GM12864 (cell line): ENCODE data around the gene GARIN5B.
A peak's percentile ranks its signal among the peaks of the same experiment; 100 is the strongest.

Experiments used
- DNase-seq: peaks from one replicate; pipeline ENCODE4 v3.0.0-alpha.2; 2011; ENCODE audit warnings: low read depth
- H3K4me3 ChIP-seq: 2 replicates; pipeline ENCODE4 v1.5.1; 2011; ENCODE audit warnings: mild to moderate bottlenecking, low read depth, low read length, control low read depth
- CTCF ChIP-seq: IDR thresholded peaks from 2 replicates; pipeline ENCODE4 v1.5.1; 2011; ENCODE audit warnings: low read depth, mild to moderate bottlenecking, moderate library complexity, low read length, control low read depth, inconsistent platforms; ENCODE audit errors: missing control alignments

GARIN5B gene

GRCh38 chr19:55383279-55384130, 20.4 kb upstream of the GARIN5B start:
- peak; percentile 16 for TF ChIP-seq CTCF
- no peak for DNase-seq
- H3K4me3 ChIP-seq: peak overlapping the region; percentile 67

- DNase-seq: no peak
- peak overlapping the region; percentile 67; the same call in 1 of the 2 replicates for H3K4me3 ChIP-seq
- no peak for TF ChIP-seq CTCF
Measured at GRCh38 chr19:55382522-55383054, 19.5 kb upstream of the GARIN5B start.

- TF ChIP-seq CTCF: no peak
- no peak overlapping the region for H3K4me3 ChIP-seq
- no peak for DNase-seq
Measured at GRCh38 chr19:55382013-55382412, 19.0 kb upstream of the GARIN5B start.

GRCh38 chr19:55379174-55379573, 16.1 kb upstream of the GARIN5B start:
- no peak for TF ChIP-seq CTCF
- no peak overlapping the region for H3K4me3 ChIP-seq
- no peak for DNase-seq

GRCh38 chr19:55377356-55378131, 14.5 kb upstream of the GARIN5B start:
- TF ChIP-seq CTCF: no peak
- no peak for DNase-seq
- H3K4me3 ChIP-seq: no peak overlapping the region

GRCh38 chr19:55376241-55376933, 13.3 kb upstream of the GARIN5B start, which contains the start of gene TMEM190:
TMEM190 (plus strand) TSS chr19:55376826; CDS start chr19:55376854, 28 bp downstream.
- no peak within 1 kb of the TSS for H3K4me3 ChIP-seq
- no peak for DNase-seq
- no peak for TF ChIP-seq CTCF
